CD4-positive, alpha-beta T cell treated with Interleukin-2 at 100 ng/mL for 4 hours (primary cell): ENCODE results near the gene PTRH1.

ENCODE experiments used
- DNase-seq: peaks from one replicate; pipeline ENCODE4 v3.0.0-alpha.2; 2020; ENCODE audit warnings: low spot score

The PTRH1 gene

DNA sequence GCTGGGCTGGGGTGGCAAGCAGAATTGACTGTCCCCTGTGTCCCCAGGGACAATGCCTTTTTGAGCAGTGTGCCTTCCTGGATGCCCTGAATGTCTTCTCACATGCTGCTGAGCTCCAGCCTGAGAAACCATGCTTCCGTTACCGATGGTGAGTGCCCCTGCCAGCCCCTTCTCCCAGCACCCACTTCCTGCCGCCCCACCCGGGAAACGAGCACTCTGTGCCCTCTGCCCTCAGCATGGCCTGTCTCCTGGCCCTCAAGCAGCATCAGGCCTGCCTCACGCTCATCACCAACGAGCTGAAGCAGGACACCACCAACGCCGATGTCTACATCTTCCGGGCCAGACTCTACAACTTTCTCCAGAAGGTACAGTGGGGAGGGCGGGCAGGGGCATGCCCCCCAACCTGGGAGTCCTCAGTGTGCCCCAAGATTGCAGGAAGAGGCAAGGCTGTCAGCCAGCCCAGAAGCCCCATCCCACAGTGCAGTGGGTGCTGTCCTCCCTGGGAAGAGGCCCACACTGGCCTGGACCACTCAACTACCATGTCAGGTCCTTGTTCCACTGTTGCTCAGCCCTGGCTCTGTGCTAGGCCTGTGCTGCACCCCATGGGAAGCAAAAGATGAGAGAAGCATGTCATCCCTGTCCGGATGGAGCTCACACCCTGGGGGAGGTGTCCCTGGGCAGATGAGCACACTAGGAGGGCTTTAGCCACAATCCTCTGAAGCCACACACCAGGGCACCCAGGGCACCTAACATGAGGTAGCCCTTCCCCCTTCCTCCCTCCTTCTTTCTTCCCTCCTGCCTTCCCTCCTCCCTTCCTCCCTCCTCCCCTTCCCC is 4.8 kb upstream of the PTRH1 start:
- peak; percentile 29 for DNase-seq

DNA sequence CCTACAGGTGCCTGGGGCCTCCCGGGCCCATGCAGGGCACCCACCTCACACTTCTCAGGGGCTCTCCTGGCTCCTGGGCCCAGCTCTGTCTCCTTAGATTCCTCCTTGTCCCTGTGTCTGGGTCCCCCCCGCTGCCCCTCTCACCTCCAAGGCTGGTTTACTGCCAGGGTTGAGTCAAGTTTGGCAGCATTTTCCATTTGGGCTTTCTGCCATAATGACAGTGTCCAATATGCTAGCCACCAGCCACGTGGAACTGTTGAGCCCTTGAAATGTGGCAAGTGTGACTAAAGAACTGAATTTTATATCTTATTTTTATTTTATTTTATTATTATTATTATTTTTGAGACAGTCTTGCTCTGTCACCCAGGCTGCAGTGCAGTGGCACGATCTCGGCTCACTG is 2.3 kb upstream of the PTRH1 start:
- DNase-seq = no peak

DNA sequence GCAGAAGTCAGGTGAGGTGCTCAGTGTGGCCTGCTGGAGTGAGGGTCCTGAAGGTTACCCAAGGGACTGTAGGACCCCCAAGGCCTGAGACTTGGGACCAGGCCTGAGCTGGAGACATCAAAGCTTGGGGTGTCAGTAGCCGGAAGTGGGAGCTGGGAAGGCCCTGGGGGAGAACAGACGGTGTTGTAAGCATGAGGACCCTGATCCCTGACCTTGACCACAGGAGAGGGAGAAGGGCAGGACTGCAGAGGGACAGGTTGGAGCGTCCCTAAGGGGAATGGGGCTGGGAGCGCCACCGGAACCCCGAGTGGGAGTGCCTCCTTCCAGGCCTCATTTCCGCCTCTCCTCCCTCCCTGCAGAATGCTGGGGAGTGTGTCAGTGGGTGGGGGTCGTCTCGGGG is 949 bp upstream of the PTRH1 start:
- no peak for DNase-seq

DNA sequence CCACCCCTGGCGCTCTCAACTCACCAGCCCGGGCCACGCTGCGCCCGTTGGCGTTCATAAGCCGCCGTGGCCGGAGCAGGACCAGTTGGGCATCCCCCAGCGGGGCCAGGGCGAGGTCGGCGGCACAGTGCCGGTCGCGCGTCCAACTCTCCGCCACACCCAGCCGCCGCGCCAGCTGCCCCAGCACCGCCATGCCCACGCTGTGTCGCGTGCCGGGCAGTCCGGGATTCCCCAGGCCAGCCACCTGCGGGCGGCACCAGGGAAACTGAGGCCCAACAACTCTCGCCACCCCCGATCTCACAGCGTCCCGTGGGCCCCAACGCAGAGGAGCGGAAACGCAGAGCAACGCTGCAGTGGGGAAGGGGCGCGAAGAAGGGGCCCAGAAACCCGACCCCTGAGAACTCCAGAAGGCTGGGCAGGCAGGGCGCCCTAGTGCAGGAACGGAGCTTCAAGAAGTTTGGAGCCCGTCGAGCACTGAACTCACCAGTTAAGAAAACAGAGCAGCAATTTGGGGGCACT is 453 bp downstream of the PTRH1 start:
- DNase-seq = no peak

DNA sequence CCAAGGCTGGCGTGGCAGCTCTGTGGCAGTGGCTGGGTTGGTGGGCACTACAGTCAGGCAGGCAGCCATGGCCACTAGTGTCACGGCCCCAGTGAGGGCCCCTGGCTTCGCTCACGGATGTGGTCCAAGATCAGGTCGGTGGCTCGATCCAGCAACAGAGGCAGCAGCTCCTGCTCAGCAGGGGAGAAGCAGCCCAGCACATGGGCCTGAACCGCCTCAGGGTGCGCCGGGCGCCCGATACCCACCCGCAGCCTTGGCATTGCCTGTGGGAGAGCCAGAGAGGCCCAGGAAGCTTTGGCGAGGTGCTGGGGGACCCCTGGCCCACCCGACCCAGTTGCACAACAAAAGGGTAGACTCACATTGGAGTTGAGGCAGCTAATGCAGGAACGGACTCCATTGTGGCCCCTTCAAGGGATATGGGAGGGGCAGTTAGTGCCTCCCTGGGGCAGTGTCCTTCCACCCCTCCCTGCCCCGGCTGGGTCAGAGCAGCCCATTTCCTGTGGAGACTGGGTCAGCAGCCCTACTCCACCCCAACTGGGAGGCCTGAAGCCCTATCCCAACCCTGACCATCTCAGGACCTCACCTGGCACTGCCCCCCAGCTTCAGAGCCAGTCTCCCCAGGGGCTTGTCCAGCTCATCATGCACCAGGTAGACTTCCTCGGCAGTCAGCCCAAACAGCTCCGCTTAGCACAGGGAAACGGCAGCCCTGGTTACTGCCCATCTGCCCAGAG is 1.3 kb downstream of the PTRH1 start:
- no peak for DNase-seq

DNA sequence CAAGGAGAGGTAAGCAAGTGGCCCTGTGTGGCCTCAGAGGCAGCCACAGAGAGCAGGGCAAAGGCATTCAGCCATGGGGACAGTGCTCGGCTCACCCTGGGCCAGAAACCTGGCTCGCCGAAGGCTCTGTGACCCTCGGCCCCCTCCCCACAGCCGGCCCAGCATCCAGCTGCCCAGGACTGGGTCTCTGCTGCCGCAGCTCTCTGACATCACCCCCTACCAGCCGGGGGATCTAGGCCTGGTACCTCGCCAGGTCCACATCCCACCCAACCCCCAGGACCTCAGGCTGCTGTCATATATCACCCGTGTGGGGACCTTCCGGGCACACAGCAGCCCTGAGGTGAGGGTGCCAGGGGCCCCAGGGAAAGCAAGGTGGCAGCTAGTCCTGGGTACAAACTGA is 2.6 kb downstream of the PTRH1 start:
- DNase-seq = no peak

DNA sequence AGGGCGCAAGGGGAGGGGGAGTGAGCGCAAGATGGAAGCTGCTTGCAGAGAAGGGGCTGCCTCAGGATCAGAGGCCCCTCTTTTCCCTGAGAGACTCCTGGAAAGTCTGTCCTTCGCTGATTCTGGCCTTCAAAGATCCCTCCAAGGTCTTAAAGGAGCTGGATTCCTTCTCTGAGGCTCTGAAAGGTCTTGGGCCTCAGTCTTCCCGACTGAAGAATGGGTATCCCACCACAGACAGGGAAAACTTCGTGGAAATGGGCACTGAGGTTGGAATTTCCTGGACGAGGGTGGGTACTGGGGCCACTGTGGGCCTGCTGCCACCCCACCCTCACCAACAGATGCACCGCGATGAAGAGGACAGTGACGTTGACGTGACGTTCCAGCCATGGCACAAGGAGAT is 3.1 kb downstream of the PTRH1 start:
- no peak for DNase-seq

DNA sequence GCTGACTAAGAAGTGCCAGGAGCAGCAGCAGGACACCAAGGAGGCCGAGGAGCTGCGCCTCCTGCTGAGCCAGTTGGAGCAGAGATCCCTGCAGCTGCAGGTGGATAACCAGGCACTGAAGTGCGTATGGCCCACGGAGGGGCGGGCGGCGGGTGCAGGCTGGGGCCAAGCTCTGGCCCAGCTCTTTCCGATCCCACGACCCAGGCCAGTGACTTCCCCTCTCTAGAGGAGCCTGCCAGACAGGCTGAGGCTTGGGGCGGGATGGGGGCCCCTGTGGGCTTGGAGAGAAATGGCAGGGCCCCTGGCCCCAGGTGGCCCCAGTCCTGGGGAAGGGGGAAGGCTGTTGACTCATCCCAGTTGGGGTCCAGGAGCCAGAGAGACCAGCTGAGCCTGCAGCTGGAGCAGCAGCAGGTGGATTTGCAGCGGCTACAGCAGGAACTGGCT is 3.6 kb downstream of the PTRH1 start:
- no peak for DNase-seq

DNA sequence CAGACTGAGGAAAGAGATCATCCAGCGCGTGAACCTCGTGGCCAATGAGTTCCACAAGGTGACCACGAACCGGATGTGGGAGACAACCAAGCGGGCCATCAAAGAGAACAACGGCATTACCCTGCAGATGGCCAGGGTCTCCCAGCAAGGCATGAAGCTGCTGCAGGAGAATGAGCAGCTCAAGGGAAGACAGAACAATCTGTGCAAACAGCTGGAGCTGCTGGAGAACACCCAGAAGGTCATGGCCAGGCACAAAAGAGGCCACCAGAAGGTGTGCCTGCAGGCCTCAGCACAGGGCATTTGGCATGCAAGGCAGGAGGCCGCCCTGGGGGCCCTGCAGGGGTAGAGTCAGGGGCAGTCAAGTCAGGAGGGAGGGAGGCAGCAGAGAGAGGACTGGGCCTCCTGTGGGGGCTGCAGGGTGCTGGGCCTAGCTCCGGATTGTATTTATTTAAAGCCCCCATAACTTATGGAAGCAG is 4.2 kb downstream of the PTRH1 start:
- peak; percentile 5 for DNase-seq

DNA sequence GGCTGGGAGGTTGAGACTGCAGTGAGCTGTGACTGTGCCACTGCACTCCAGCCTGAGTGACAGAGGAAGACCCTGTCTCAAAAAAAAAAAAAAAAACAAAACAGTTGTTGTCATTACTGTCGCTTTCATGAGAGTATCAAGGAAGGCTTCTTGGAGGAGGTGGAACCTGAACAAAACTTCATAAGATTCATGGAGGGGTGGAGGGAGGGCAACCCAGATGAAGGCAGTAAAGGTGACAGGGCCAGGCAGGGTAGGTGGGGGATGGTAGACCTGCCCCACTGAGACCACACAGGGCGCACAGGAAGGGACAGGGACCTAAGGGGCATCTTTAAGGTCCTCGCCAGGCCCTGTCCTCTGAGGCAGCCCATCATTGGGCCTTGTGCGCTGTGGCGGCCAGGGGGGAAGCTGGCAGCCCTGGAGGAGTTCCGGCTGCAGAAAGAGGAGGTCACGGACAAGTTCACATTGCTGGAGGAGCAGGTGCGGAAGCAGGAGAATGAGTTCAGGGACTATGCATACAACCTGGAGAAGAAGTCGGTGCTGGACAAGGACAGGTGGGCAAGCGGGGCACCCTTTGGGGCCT is 5.2 kb downstream of the PTRH1 start:
- DNase-seq = no peak

DNA sequence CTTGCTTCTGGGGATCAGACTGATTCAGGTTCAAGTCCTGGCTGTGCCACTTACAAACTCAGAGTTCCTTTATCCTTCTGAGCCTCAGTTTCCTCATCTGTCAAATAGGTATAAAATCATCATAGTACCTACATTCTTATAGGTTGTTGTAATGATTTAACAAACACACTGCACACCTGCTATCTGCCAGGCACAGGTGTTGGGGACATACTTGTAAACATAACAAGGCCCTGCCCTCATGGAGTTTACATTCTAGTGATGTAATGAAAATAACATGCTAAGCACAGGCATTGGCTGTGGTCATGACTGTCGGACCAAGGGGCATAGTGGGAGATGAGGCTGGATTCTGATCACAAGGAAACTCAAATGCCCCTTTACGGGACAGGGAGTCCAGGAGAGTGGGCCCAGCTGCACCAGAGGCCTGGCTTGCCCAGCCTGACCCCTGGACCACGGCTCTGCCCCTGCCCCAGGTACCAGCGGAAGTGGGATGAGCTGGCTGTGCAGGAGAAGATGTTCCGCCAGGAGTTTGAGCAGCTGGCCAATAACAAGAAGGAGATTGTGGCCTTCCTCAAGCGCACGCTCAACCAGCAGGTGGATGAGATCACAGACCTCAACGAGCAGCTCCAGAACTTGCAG is 6.4 kb downstream of the PTRH1 start:
- DNase-seq = no peak

DNA sequence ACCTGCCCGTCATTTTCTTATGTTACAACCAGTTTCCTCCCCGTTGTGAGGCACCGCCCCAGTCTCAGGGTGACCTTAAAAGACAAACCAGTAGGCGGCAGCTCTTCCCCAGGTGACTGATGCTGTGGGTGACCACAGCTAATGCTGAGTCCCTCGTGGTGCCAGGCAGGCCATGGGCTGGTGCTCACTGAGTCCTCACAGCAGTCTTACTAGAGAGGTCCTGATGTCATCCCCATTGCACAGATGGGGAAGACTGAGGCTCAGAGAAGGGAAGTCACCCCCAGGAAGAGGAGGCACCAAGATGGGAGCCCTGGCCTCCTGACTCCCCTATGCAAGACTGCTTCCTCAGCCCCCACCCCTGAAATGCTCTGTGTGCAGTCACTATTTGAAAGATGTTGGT is 7.7 kb downstream of the PTRH1 start:
- DNase-seq = peak; percentile 69

DNA sequence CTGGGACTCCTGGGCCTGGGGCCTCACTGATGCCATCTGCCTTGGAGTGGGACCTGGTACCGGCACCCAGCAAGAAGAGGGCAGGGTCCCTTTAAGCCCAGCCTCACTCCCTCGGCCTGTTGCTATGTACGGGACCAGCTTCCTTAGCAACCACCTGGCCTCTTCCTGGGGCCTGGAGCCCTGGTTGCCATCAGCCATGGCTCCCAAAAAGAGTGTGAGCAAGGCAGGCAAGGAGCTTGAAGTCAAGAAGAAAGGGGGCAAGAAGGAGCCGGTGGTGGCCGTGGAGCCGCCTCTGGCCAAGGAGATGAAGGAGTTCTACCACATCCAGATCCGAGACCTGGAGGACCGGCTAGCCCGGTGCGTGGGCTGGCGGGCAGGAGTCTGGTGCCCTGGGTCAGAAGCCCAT is 8.6 kb downstream of the PTRH1 start, which contains the start of gene CFAP157:
Gene CFAP157 (plus strand): TSS at position 153 of the 406 bp plus-strand sequence. CDS start 44 bp downstream, at position 197.
- no peak for DNase-seq

DNA sequence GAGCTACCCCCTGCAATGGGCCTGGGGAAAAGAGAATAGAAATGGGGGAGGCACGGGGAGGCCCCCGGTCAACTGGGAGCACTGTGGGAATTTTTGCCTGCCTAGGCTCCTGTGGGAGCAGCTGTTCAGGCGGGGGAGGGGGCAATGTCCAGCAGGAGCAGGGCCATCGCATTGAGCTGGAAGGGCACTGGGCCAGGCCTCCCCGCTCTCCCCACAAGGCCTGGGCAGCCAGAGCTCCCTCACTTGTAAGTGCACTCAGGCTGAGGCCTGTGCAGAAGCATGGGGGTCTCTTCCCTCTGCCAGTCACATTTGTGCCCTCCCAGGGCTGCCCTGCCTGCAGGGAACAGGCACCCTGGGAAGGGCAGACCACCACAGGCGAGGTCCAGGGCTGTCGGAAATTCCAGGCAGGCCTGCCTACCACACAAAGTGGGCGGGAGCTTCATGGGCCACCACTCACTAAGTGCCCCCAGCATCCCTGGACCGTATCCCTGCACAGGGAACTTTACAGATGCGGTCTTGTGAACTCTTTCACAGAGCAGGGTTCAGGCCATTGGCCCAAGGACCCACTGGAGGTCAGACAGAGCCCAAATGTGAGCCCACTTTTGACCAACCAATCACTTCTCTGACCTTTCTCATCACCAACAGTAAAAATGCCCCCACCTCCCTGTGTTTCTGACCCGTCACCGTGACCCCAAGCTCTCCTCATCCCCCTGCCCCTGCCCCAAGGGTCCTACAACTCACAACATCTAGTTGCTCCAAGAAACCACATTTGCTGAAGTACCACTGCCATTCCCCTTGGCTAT is 9.7 kb downstream of the PTRH1 start:
- no peak for DNase-seq

DNA sequence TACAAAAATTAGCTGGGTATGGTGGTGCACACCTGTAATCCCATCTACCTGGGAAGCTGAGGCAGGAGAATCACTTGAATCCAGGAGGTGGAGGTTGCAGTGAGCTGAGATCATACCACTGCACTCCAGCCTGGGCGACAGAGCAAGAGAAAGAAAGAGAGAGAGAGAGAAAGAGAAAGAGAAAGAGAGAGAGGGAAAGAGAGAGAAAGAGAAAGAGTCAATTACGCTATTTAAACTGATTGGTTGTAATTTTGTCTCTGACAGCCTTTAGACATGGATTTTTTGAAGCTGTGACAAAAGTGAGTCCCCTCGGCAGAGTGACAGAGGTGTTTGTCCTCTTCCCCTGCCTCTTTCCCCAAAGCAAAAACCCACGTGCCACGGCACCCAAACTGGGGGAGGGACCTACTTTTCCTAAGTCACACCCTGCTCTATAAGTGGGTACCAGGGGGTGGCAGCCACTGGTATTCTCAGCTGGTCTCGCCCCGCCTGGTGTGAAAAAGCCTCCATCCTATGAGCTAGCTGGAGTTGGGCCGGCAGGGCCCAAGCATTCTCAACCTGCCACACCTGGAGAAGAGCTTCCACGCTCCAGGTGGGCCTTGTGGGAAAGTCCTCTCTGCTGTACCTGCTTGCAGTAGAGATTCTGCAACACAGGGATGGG is 12.0 kb downstream of the PTRH1 start:
- no peak for DNase-seq

DNA sequence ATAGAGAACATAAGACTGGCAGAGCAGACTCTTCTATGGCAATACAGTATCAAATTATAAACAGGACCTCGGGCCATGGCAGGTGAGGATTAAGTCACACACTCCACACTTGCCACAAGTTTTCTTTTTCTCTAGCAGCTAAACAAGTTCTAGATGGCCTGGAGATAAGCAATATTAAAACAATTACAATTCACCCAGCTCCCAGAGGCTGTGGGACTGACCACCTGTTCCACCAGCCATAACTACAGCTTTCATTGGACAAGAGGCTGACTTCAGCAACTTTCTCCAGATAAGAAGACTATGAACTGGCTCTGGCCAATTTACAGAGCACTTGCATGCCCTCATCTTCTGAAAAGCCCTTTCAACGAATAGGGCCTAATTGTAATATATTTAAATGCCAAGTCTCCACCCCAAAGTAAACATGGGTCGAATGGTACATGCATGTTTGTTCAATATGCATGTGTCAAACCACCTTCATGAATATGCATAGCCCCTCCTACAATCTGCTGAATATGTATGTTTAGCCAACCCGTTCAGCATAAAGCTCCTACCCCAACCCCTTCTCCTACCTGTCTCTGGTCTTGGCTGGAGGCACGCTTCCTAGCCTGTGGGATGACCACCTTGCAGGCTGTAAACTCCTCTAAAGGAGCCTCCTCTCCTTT is 14.7 kb downstream of the PTRH1 start:
- no peak for DNase-seq

DNA sequence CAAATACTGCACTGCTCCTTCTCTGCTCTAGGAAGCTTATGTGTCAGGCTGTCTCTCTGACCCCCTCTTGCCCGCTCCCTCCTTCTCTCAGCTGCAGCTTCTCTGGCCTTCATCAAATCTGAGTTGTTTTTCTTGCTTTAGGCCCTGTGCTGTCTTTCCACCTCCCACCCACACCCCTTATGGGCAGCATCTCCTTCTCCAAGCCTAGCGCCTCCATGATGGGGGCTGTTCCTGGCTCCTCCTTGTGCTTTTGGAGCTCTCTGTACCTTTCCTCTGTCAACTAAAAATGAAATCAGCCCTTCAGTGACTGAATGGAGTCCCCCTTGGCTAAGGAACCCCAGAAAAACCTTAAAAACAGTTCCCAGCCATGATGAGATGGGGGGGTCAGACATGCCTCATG is 15.3 kb downstream of the PTRH1 start:
- no peak for DNase-seq

DNA sequence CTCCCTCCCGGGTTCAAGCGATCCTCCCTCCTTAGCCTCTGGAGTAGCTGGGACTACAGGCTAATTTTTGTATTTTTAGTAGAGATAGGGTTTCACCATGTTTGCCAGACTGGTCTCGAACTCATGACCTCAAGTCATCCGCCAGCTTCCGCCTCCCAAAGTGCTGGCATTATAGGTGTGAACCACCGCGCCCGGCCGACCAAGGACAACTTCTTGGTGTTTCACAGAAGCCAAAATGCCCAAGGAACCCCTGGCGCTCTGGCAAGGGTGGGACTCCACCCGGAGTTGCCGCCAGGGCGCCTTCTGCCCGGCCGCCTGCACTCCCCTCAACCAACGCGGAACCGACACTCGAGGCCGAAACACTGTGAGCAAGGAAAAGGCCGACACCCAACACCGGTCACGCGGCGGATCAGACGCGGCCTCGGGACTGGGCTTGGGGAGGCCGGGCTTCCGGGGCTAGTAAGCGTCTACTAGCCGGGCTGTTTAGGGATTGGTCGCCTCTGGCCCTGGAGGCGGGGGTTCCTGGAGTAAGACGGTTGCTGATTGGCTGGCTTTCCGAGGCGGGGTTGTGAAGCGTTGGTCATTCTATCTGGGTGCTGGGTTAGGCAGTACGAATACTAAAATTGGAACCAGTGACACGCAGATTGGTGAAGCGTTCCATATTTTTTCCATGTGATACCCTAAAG is 16.3 kb downstream of the PTRH1 start:
- DNase-seq = peak; percentile 91

DNA sequence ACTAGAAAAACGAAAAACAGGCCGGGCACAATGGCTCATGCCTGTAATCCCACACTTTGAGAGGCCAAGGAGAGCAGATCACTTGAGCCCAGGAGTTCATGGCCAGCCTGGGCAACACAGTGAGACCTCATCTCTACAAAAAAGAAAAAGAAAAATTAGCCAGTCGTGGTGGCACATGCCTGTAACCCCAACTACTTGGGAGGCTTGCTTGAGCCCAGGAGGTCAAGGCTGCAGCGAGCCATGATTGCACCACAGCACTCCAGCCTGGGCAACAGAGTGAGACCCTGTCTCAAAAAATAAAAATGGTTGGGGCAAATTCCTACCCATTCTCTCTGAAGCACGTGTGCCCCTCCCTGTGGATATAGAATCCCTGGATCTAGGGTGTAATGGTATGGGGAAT is 17.1 kb downstream of the PTRH1 start:
- no peak for DNase-seq

DNA sequence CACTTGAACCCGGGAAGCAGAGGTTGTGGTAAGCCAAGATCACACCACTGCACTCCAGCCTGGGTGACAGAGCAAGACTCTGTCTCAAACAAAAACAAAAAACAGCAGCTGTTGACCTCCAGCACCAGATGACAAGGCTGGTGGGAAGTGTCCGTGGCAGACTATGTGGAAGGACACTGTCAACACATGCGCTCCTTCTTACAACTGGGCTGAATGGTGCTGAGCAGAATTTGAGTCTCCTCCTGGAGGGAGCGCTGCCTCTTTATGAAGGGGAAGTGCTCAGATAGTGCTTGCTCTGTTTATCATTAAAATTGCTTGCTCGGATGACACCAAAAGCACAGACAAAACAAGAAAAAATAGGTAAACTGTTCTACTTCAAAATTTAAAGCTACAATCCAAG is 17.9 kb downstream of the PTRH1 start:
- no peak for DNase-seq
